Astrocyte of the spinal cord (primary cell): Measurements from ENCODE around the gene IL23R.
"Not testable (repeated sequence)": the region's sequence is repeated elsewhere in the genome, so short reads cannot be mapped to it uniquely, and the experiment has no call there.

Source experiments
- DNase-seq: peaks from one replicate; pipeline ENCODE4 v3.0.0; 2011; ENCODE audit warnings: low read depth, low spot score
- H3K4me3 ChIP-seq: 2 replicates; pipeline ENCODE4 v1.5.1; 2011; ENCODE audit warnings: low read depth, mild to moderate bottlenecking, low read length, moderate library complexity
- in situ Hi-C: cut with HindIII; loops from 2 replicates; pipeline ENCODE4 v1.10.0; 2017; ENCODE audit warnings: low sequenced_read_pairs
- TF ChIP-seq, protein P1 (sequence below): IDR thresholded peaks from 2 replicates; pipeline ENCODE4 v1.5.1; 2012; ENCODE audit warnings: low read depth, mild to moderate bottlenecking, low read length, inconsistent platforms

IL23R gene

DNA sequence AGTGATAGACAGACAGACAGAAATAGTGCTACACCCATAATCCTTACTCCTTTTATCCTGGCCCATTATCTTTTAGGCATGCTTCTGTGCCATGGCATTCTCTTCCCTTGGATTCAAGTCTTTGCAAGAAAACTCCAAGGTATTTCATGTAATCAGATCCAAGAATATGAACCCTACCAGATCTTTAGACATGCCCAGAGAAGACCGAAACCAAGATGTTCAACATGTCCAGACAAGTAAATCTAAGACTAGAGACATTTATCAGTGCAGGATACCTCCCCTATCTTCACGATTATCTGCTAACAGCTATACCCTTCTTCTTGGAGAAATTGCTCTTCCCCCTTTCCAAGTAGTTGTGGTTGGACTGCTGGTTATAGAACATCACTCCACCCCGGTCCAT is 19.7 kb upstream of the IL23R start:
- TF ChIP-seq, protein P1, sequence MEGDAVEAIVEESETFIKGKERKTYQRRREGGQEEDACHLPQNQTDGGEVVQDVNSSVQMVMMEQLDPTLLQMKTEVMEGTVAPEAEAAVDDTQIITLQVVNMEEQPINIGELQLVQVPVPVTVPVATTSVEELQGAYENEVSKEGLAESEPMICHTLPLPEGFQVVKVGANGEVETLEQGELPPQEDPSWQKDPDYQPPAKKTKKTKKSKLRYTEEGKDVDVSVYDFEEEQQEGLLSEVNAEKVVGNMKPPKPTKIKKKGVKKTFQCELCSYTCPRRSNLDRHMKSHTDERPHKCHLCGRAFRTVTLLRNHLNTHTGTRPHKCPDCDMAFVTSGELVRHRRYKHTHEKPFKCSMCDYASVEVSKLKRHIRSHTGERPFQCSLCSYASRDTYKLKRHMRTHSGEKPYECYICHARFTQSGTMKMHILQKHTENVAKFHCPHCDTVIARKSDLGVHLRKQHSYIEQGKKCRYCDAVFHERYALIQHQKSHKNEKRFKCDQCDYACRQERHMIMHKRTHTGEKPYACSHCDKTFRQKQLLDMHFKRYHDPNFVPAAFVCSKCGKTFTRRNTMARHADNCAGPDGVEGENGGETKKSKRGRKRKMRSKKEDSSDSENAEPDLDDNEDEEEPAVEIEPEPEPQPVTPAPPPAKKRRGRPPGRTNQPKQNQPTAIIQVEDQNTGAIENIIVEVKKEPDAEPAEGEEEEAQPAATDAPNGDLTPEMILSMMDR = no peak
- DNase-seq = no peak
- in situ Hi-C loops = no loop called here
- H3K4me3 ChIP-seq = no peak overlapping the region

DNA sequence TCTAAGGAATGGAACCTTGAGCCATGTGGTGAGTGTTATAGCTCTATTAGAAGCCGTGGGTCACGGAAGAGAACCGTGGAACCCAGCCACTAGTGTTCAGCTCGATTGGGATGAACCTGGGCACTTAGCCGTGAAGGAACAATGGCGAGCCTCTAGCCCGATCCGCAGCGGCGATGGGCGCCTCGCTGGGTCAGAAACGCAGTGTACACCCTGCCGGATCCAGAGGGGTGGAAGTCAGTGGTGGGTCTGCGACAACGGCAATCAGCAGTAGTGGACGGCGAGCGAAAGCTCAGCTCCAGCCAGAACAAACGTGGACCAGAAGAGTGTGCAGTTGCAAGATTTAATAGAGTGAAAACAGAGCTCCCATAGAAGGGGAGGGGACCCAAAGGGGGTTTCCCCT is 18.3 kb upstream of the IL23R start:
- H3K4me3 ChIP-seq, DNase-seq, in situ Hi-C loops: not testable (repeated sequence)

DNA sequence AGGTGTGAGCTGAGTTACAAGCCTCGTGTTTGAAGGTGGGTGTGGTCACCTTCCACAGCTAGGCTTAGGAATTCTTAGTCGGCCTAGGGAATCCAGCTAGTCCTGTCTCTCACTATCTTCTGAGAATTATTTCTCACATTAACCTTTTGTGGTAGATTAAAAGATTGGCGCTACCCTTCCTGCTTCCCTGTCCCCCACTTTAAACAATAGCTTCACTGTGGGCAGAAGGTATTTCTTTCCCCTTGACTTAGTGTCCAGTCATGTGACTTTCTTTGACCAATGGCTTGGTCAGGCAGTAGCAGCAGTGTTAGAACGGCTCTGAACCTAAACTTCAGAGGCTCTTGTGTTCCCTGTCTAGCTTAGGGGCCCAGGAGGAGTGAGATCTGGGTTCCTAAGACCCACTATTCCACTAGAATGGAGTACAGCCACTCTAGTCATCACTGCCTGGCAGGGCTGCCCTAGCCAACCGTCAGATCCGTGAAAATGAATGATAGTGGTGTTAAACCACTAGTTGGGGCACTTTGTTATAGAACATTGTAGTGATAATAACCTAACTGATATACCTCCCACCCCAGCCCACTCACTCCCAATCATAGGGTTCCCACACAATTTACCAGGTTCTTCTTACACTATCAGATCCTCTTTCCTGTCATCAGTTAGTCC is 17.6 kb upstream of the IL23R start:
- H3K4me3 ChIP-seq = no peak overlapping the region
- in situ Hi-C loops = no loop called here
- TF ChIP-seq, protein P1 = no peak
- no peak for DNase-seq

DNA sequence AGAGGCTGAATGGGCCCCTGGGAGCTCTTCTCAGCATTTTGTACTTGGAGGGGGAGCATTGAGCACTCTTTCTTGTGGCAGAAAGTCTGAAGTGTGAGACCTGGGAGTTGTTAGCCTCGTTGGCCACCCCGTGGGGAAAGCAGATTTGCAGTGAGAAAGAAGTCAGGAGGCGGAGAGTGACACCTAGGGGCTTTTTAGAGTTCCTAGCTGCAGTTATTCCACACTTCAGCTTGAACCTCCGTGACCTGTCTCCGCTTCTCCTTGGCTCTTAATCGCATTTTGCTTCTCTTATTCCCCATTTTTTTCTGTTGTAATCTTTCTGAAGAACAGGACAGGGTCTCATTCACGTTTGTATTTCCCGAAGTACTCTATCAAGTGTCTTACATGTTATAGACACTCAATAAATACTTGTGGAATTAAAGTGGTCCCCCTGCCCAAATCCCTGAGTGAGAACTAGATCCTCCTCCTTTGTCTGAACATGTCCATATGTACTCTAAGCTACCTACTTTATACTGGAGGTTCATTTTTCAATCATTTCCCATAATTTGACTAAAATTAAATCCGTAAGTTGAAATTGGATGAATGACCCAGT is 17.0 kb upstream of the IL23R start:
- TF ChIP-seq, protein P1 = peak; percentile 81
- no peak overlapping the region for H3K4me3 ChIP-seq
- DNase-seq = peak; percentile 82
- in situ Hi-C loops = no loop called here

DNA sequence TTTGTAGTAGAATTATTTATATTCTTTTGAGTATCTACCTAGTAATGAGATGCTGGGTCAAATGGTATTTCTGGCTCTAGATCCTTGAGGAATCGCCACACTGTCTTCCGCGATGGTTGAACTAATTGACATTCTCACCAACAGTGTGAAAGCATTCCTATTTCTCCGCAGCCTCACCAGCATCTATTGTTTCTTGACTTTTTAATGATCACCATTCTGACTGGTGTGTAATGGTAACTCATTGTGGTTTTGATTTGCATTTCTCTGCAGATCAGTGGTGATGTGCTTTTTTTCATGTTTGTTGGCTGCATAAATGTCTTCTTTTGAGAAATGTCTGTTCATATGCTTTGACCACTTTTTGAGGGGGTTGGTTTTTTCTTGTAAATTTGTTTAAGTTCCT is 15.3 kb upstream of the IL23R start:
- in situ Hi-C loops = no loop called here
- no peak overlapping the region for H3K4me3 ChIP-seq
- no peak for DNase-seq
- TF ChIP-seq, protein P1 = no peak

DNA sequence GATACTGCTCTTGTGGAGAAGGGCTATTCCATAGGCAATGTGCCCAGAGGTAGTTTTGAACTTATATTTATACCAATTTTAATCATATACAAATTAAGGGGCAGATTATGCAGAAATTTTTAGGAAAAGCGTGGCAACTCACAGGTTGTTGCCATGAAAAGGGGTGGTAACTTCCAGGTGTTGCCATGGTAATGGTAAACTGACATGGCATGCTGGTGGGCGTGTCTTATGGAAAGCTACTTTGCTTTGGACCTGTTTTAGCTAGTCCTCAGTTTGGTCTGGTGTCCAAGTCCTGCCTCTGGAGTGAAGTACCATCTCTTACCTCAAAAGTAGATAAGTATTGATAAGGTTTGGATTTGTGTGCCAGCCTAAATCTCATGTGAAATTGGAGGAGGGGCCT is 7.9 kb upstream of the IL23R start:
- DNase-seq = no peak
- in situ Hi-C loops = no loop called here
- TF ChIP-seq, protein P1 = no peak
- H3K4me3 ChIP-seq = no peak overlapping the region

DNA sequence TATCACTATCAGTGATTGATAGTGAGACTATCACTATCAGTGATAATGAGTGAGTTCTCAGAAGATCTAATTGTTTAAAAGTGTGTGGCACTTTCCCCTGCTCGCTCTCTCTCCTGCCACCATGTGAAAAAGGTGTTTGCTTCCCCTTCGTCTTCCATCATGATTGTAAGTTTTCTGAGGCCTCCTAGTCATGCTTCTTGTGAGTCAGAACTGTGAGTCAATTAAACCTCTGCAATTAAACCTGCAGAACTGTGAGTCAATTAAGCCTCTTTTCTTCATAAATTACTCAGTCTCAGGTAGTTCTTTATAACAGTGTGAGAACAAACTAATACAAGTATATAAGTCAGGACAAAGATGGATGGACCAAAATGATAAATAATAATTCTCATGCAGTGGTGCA is 7.0 kb upstream of the IL23R start:
- in situ Hi-C loops = no loop called here
- H3K4me3 ChIP-seq = no peak overlapping the region
- no peak for DNase-seq
- TF ChIP-seq, protein P1 = no peak
